H1 (cell line): ENCODE data around the gene SNX19. TPM values are rescaled to one million over a fixed set of nuclear protein-coding genes. Genes with fewer than 3 reads are reported as not detected.

Source experiments
- CTCF ChIA-PET: fragments of 300-600 bp; sonication (Branson Sonifier 250); formaldehyde crosslinking; loops from one replicate; lab custom pipeline; 2021; ENCODE audit not compliant: partially characterized antibody; lab: Charles Lee
- POLR2A ChIA-PET: fragments of 300-600 bp; sonication (Branson Sonifier 250); formaldehyde crosslinking; loops from one replicate; lab custom pipeline; 2021; ENCODE audit warnings: inconsistent platforms; ENCODE audit not compliant: partially characterized antibody; lab: Charles Lee
- DNase-seq, 2 experiments: peaks; one replicate each; pipeline versions ENCODE4 v3.0.0 to v3.0.0-alpha.2; 2010 to 2022; ENCODE audit warnings: low spot score in 2 of 2, low read depth in 1 of 2, mixed read lengths in 1 of 2
- FAIRE-seq: peaks from 2 replicates; lab custom pipeline; 2011; peaks lifted over from hg19 to GRCh38; lab: Jason Lieb, UNC
- H2AFZ ChIP-seq: 2 replicates; pipeline ENCODE4 v1.8.1; 2012; ENCODE audit warnings: low read length, inconsistent platforms
- H2AK5ac ChIP-seq: 2 replicates; pipeline ENCODE4 v1.6.1; 2013; ENCODE audit warnings: low read depth, low read length
- H2BK120ac ChIP-seq: replicated peaks from 2 replicates; pipeline ENCODE3; 2013; ENCODE audit warnings: low read depth, low read length, inconsistent platforms
- H2BK12ac ChIP-seq: 2 replicates; pipeline ENCODE4 v1.6.1; 2013; ENCODE audit warnings: low read depth, low read length
- H2BK15ac ChIP-seq: 2 replicates; pipeline ENCODE4 v1.6.1; 2013; ENCODE audit warnings: low read length
- H2BK20ac ChIP-seq: 2 replicates; pipeline ENCODE4 v1.6.1; 2013; ENCODE audit warnings: low read length
- H2BK5ac ChIP-seq: 2 replicates; pipeline ENCODE4 v1.6.1; 2013; ENCODE audit warnings: low read depth, low read length
- H3K14ac ChIP-seq: 2 replicates; pipeline ENCODE4 v1.6.1; 2013; ENCODE audit warnings: inconsistent platforms; ENCODE audit not compliant: insufficient read length
- H3K18ac ChIP-seq: 2 replicates; pipeline ENCODE4 v1.6.1; 2013; ENCODE audit warnings: low read length; ENCODE audit errors: extremely low read depth
- H3K23ac ChIP-seq: 2 replicates; pipeline ENCODE4 v1.6.1; 2013; ENCODE audit warnings: inconsistent platforms; ENCODE audit not compliant: insufficient read length
- H3K23me2 ChIP-seq: 2 replicates; pipeline ENCODE4 v1.6.1; 2013; ENCODE audit warnings: low read depth, low read length
- H3K27ac ChIP-seq: 2 replicates; pipeline ENCODE4 v1.6.1; 2011; ENCODE audit warnings: low read depth, low read length, inconsistent platforms
- H3K27me3 ChIP-seq, 4 experiments: replicated peaks in 1 of 4; 1 replicate in 1 of 4; 2 replicates in 3 of 4; pipeline versions ENCODE4 v1.6.1 to v1.8.1; 2011 to 2013; ENCODE audit warnings: low read length in 3 of 4, mild to moderate bottlenecking in 3 of 4, inconsistent platforms in 2 of 4, mixed read lengths in 2 of 4, moderate library complexity in 1 of 4; ENCODE audit not compliant: control insufficient read depth in 3 of 4, insufficient read depth in 3 of 4; ENCODE audit errors: extremely low read depth in 1 of 4
- H3K36me3 ChIP-seq, 4 experiments: 2 replicates each; pipeline versions ENCODE4 v1.6.1 to v1.8.1; 2011 to 2013; ENCODE audit warnings: mild to moderate bottlenecking in 4 of 4, low read length in 3 of 4, moderate library complexity in 2 of 4, control low read depth in 1 of 4, inconsistent platforms in 1 of 4; ENCODE audit not compliant: insufficient read depth in 4 of 4, control insufficient read depth in 2 of 4
- H3K4ac ChIP-seq: replicated peaks from 2 replicates; pipeline ENCODE3; 2013; ENCODE audit warnings: low read length, low read depth, mixed read lengths, inconsistent platforms; ENCODE audit not compliant: insufficient read length
- H3K4me1 ChIP-seq, 4 experiments: replicated peaks in 1 of 4; 1 replicate in 1 of 4; 2 replicates in 3 of 4; pipeline versions ENCODE4 v1.6.1 to v1.8.1; 2011 to 2013; ENCODE audit warnings: low read length in 3 of 4, inconsistent platforms in 2 of 4, mixed read lengths in 1 of 4; ENCODE audit not compliant: insufficient read depth in 4 of 4, control insufficient read depth in 3 of 4
- H3K4me2 ChIP-seq, 2 experiments: 2 replicates each; pipeline versions ENCODE4 v1.6.1 to v1.8.1; 2011 to 2013; ENCODE audit warnings: low read depth in 2 of 2, low read length in 2 of 2, control low read depth in 1 of 2, inconsistent platforms in 1 of 2, mild to moderate bottlenecking in 1 of 2; ENCODE audit not compliant: insufficient read depth in 1 of 2
- H3K4me3 ChIP-seq, 4 experiments: fragments of 200-600, 300-600 bp in 1 of 4; sonication (generic), shearing (Covaris generic), sonication (Bioruptor Twin) in 1 of 4; 2 replicates each; pipeline versions ENCODE4 v1.5.1 to v1.8.1; 2011 to 2016; ENCODE audit warnings: low read length in 4 of 4, low read depth in 3 of 4, control low read depth in 2 of 4, inconsistent platforms in 2 of 4, mild to moderate bottlenecking in 2 of 4, mixed read lengths in 1 of 4, moderate library complexity in 1 of 4; ENCODE audit not compliant: insufficient read depth in 2 of 4; ENCODE audit errors: extremely low read depth in 1 of 4
- H3K56ac ChIP-seq: replicated peaks from 2 replicates; pipeline ENCODE3; 2013; ENCODE audit warnings: low read depth, mild to moderate bottlenecking, mixed read lengths, low read length, inconsistent platforms; ENCODE audit not compliant: insufficient read length
- H3K79me1 ChIP-seq: 2 replicates; pipeline ENCODE4 v1.6.1; 2013; ENCODE audit warnings: low read depth, low read length, control low read depth
- H3K79me2 ChIP-seq, 2 experiments: 2 replicates each; pipeline versions ENCODE4 v1.6.1 to v1.8.1; 2012 to 2013; ENCODE audit warnings: low read length in 2 of 2, mild to moderate bottlenecking in 2 of 2, inconsistent platforms in 1 of 2; ENCODE audit not compliant: insufficient read depth in 2 of 2, control insufficient read depth in 1 of 2
- H3K9ac ChIP-seq, 4 experiments: replicated peaks in 1 of 4; 1 replicate in 1 of 4; 2 replicates in 3 of 4; pipeline versions ENCODE4 v1.6.1 to v1.8.1; 2011 to 2013; ENCODE audit warnings: low read depth in 3 of 4, low read length in 3 of 4, control low read depth in 2 of 4, mild to moderate bottlenecking in 2 of 4, moderate library complexity in 2 of 4, inconsistent platforms in 1 of 4; ENCODE audit errors: extremely low read depth in 1 of 4
- H3K9me3 ChIP-seq, 2 experiments: 2 replicates each; pipeline versions ENCODE4 v1.6.1 to v1.8.1; 2012 to 2013; ENCODE audit warnings: mild to moderate bottlenecking in 2 of 2, moderate library complexity in 2 of 2, control low read depth in 1 of 2, inconsistent platforms in 1 of 2, low read depth in 1 of 2, low read length in 1 of 2, mixed read lengths in 1 of 2; ENCODE audit not compliant: insufficient read depth in 2 of 2
- H4K20me1 ChIP-seq, 2 experiments: replicated peaks in 1 of 2; 2 replicates each; pipeline versions ENCODE3 to v1.8.1; 2011 to 2013; ENCODE audit warnings: inconsistent platforms in 2 of 2, low read length in 2 of 2, mild to moderate bottlenecking in 1 of 2; ENCODE audit not compliant: insufficient read depth in 2 of 2, control insufficient read depth in 1 of 2
- H4K5ac ChIP-seq: 2 replicates; pipeline ENCODE4 v1.6.1; 2013; ENCODE audit warnings: low read length, low read depth, mixed read lengths, inconsistent platforms; ENCODE audit not compliant: insufficient read length
- H4K8ac ChIP-seq: 2 replicates; pipeline ENCODE4 v1.8.0; 2013; ENCODE audit warnings: mild to moderate bottlenecking, moderate library complexity, low read length, inconsistent platforms; ENCODE audit not compliant: insufficient read depth; ENCODE audit errors: extremely low read depth
- H4K91ac ChIP-seq: replicated peaks from 2 replicates; pipeline ENCODE3; 2013; ENCODE audit warnings: low read length, mixed read lengths, inconsistent platforms; ENCODE audit not compliant: insufficient read length
- ATF2 ChIP-seq: IDR thresholded peaks from 2 replicates; pipeline ENCODE4 v1.6.1; 2012; ENCODE audit warnings: low read length, inconsistent platforms
- CEBPB ChIP-seq: IDR thresholded peaks from 2 replicates; pipeline ENCODE4 v1.6.1; 2012; ENCODE audit warnings: low read depth, low read length
- CREB1 ChIP-seq: IDR thresholded peaks from 2 replicates; pipeline ENCODE4 v1.6.1; 2012; ENCODE audit warnings: inconsistent platforms
- EZH2 ChIP-seq: fragments of 200-600 bp; sonication (generic); IDR thresholded peaks from 2 replicates; pipeline ENCODE4 v1.7.1; 2012; ENCODE audit warnings: low read depth, mild to moderate bottlenecking, moderate library complexity, low read length, inconsistent platforms; ENCODE audit not compliant: severe bottlenecking
- HDAC6 ChIP-seq: IDR thresholded peaks from one replicate; pipeline ENCODE4 v1.7.1; 2012; ENCODE audit warnings: low read depth, mild to moderate bottlenecking, inconsistent platforms, low read length, moderate library complexity
- NANOG ChIP-seq: IDR thresholded peaks from 2 replicates; pipeline ENCODE4 v1.6.1; 2011; ENCODE audit warnings: low read length, low read depth, mild to moderate bottlenecking, inconsistent platforms; ENCODE audit not compliant: insufficient read depth, poor library complexity, severe bottlenecking
- SIX5 ChIP-seq: IDR thresholded peaks from 2 replicates; pipeline ENCODE4 v1.6.1; 2011; ENCODE audit warnings: mild to moderate bottlenecking, low read depth, low read length
- USF2 ChIP-seq: IDR thresholded peaks from 2 replicates; pipeline ENCODE4 v1.6.1; 2011; ENCODE audit warnings: low read length, improper control_type of control experiment
- WGBS, 2 experiments: shearing (Covaris generic) in 1 of 2; methylation state at CpG; one replicate each; pipeline versions ENCODE4 v1.1.6 to v1.1.7; 2013 to 2015; ENCODE audit warnings: low lambda C conversion rate in 2 of 2, mixed read lengths in 2 of 2, inconsistent platforms in 1 of 2, low coverage in 1 of 2, missing lambda C conversion rate in 1 of 2; ENCODE audit not compliant: insufficient replicate concordance in 2 of 2, insufficient coverage in 1 of 2, insufficient read length in 1 of 2; ENCODE audit errors: extremely low coverage in 1 of 2, missing lambda C conversion rate in 1 of 2; 5-methylcytosine and 5-hydroxymethylcytosine counted together
- polyA plus RNA-seq, 7 experiments: library from polyadenylated mRNA; depleted of rRNA in 3 of 7; stranded (reverse) in 5 of 7; unstranded in 2 of 7; fragments of >200 nt in 5 of 7; fragments of 200-250 nt in 2 of 7; gene quantifications; 1 replicate in 5 of 7; 2 replicates in 1 of 7; 4 replicates in 1 of 7; pipeline versions ENCODE4 v1.2.1 to v1.2.3, GENCODE V29; 2011 to 2013; ENCODE audit warnings: missing spikeins in 2 of 7, mixed read lengths in 2 of 7
- total RNA-seq: library from RNA; stranded (reverse); fragmentation: NEBNext Ultra II Directional; extraction: Animal tissue kit (Norgen Biotek cat#: 25700); gene quantifications from 2 replicates; pipeline ENCODE4 v1.2.1, GENCODE V29; 2021

SNX19 gene
- total and polyA plus RNA-seq, 2 of the 8 experiments (the other 6 are each of a cell fraction or from before 2014, with no cell fraction given) = 15.0 to 25.2 TPM

- Histone ChIP-seq H4K5ac (no peak overlapping the region), H2BK120ac (no peak overlapping the region), H3K23me2 (no peaks in the 10 kb centered on the region), H2AFZ (no peak overlapping the region), H2BK20ac (no peak overlapping the region), H3K27ac (no peak overlapping the region), H3K18ac (no peak overlapping the region), H3K4ac (no peak overlapping the region), H2BK12ac (no peak overlapping the region), H3K4me2 (no peak overlapping the region), H2AK5ac (no peak overlapping the region), H3K79me1 (no peaks in the 10 kb centered on the region), H2BK5ac (no peak overlapping the region), H3K4me3 (no peak overlapping the region), H4K8ac (no peak overlapping the region; the same call in 1 of the 2 replicates), H3K4me1 (peaks cover 0 to 6% (median 2%) of the 10 kb centered on the region in 4 experiments; a peak in 3 of 7 replicates), H3K9ac (no peak overlapping the region), H4K20me1 (no peaks in the 10 kb centered on the region), H3K23ac (no peak overlapping the region), H3K56ac (no peak overlapping the region), H3K9me3 (no peaks in the 10 kb centered on the region), H3K14ac (no peak overlapping the region), H3K36me3 (no peaks in the 10 kb centered on the region), H3K79me2 (no peaks in the 10 kb centered on the region), H3K27me3 (no peaks in the 10 kb centered on the region), H4K91ac (no peak overlapping the region), H2BK15ac (no peak overlapping the region)
- 83% methylated on average over 5 of the region's 6 CpGs; no CpG with 5 or more reads in 1 of the 2 experiments for WGBS, 2 experiments
- no peak for FAIRE-seq
- no peak for DNase-seq
- TF ChIP-seq CEBPB = no peak
- no peak for TF ChIP-seq EZH2
- no peak for TF ChIP-seq NANOG
- TF ChIP-seq ATF2 = no peak
- no peak for TF ChIP-seq CREB1
- TF ChIP-seq USF2 = no peak
- no peak for TF ChIP-seq HDAC6
- TF ChIP-seq SIX5 = no peak
- ChIA-PET POLR2A (no interaction called here), CTCF (interaction anchor here (0.7 to 6.2 kb wide), 5 partner anchors 32 to 397 kb away, joined by 3 to 65 read pairs (median 5); no protein-coding TSS in a partner anchor)
Observed at GRCh38 chr11:130830566-130830965, 85.7 kb downstream of the SNX19 start.
